ENCODE results near the gene POP5.
A peak's percentile ranks its signal among the peaks of the same experiment; 100 is the strongest.

POP5 gene

GRCh38 chr12:120571299-120571698, 9.9 kb downstream of the POP5 start:
- H3K9me3 ChIP-seq (ENCODE audit: control insufficient read depth in 1 of 2, low read length in 2 of 2), result no peaks in the 10 kb centered on the region
- H3K4me3 ChIP-seq (ENCODE audit: low read depth in 1 of 2, low read length in 2 of 2), result no peak overlapping the region
- no peak overlapping the region for H3K27ac ChIP-seq (ENCODE audit: low read depth, low read length)
- H3K9ac ChIP-seq (ENCODE audit: low read depth in 1 of 2, low read length in 2 of 2), result no peak overlapping the region
- H3K36me3 ChIP-seq (ENCODE audit: control insufficient read depth in 1 of 2, insufficient read depth in 2 of 2, low read length in 2 of 2), result peaks cover 53 to 94% of the 10 kb centered on the region in 2 donors
- no peaks in the 10 kb centered on the region for H3K27me3 ChIP-seq (ENCODE audit: control insufficient read depth in 1 of 2, insufficient read depth in 2 of 2, low read length in 2 of 2)
- no peaks in the 10 kb centered on the region for H3K4me1 ChIP-seq (ENCODE audit: control insufficient read depth in 1 of 2, insufficient read depth in 2 of 2, low read length in 2 of 2)

- Histone ChIP-seq H3K27ac (ENCODE audit: low read depth, low read length) (no peak overlapping the region), H3K4me3 (ENCODE audit: low read depth in 1 of 2, low read length in 2 of 2) (no peak overlapping the region), H3K27me3 (ENCODE audit: control insufficient read depth in 1 of 2, insufficient read depth in 2 of 2, low read length in 2 of 2) (no peaks in the 10 kb centered on the region), H3K36me3 (ENCODE audit: control insufficient read depth in 1 of 2, insufficient read depth in 2 of 2, low read length in 2 of 2) (peaks cover 58 to 90% of the 10 kb centered on the region in 2 donors), H3K9me3 (ENCODE audit: control insufficient read depth in 1 of 2, low read length in 2 of 2) (no peaks in the 10 kb centered on the region), H3K4me1 (ENCODE audit: control insufficient read depth in 1 of 2, insufficient read depth in 2 of 2, low read length in 2 of 2) (no peaks in the 10 kb centered on the region), H3K9ac (ENCODE audit: low read depth in 1 of 2, low read length in 2 of 2) (no peak overlapping the region)
Measured at GRCh38 chr12:120563495-120563894, 17.7 kb downstream of the POP5 start.

- Histone ChIP-seq H3K36me3 (ENCODE audit: control insufficient read depth in 1 of 2, insufficient read depth in 2 of 2, low read length in 2 of 2) (peaks cover 58 to 85% of the 10 kb centered on the region in 2 donors), H3K9ac (ENCODE audit: low read depth in 1 of 2, low read length in 2 of 2) (no peak overlapping the region), H3K27ac (ENCODE audit: low read depth, low read length) (no peak overlapping the region), H3K4me3 (ENCODE audit: low read depth in 1 of 2, low read length in 2 of 2) (no peak overlapping the region), H3K9me3 (ENCODE audit: control insufficient read depth in 1 of 2, low read length in 2 of 2) (no peaks in the 10 kb centered on the region), H3K4me1 (ENCODE audit: control insufficient read depth in 1 of 2, insufficient read depth in 2 of 2, low read length in 2 of 2) (no peaks in the 10 kb centered on the region), H3K27me3 (ENCODE audit: control insufficient read depth in 1 of 2, insufficient read depth in 2 of 2, low read length in 2 of 2) (no peaks in the 10 kb centered on the region)
Measured at GRCh38 chr12:120562906-120563305, 18.3 kb downstream of the POP5 start.

- H3K27ac ChIP-seq (ENCODE audit: low read depth, low read length), result no peak overlapping the region
- H3K36me3 ChIP-seq (ENCODE audit: control insufficient read depth in 1 of 2, insufficient read depth in 2 of 2, low read length in 2 of 2), result peaks cover 35 to 69% of the 10 kb centered on the region in 2 donors
- H3K4me1 ChIP-seq (ENCODE audit: control insufficient read depth in 1 of 2, insufficient read depth in 2 of 2, low read length in 2 of 2), result peaks cover 2 to 3% of the 10 kb centered on the region in 2 donors
- no peak overlapping the region for H3K9ac ChIP-seq (ENCODE audit: low read depth in 1 of 2, low read length in 2 of 2)
- no peaks in the 10 kb centered on the region for H3K27me3 ChIP-seq (ENCODE audit: control insufficient read depth in 1 of 2, insufficient read depth in 2 of 2, low read length in 2 of 2)
- no peaks in the 10 kb centered on the region for H3K9me3 ChIP-seq (ENCODE audit: control insufficient read depth in 1 of 2, low read length in 2 of 2)
- no peak overlapping the region for H3K4me3 ChIP-seq (ENCODE audit: low read depth in 1 of 2, low read length in 2 of 2)
Measured at GRCh38 chr12:120557589-120557988, 23.6 kb downstream of the POP5 start.

GRCh38 chr12:120554678-120555077, 26.5 kb downstream of the POP5 start:
- no peak overlapping the region for H3K27ac ChIP-seq (ENCODE audit: low read depth, low read length)

GRCh38 chr12:120546050-120546386, 35.2 kb downstream of the POP5 start:
- Histone ChIP-seq H3K27me3 (ENCODE audit: control insufficient read depth in 1 of 2, insufficient read depth in 2 of 2, low read length in 2 of 2) (no peaks in the 10 kb centered on the region), H3K9me3 (ENCODE audit: control insufficient read depth in 1 of 2, low read length in 2 of 2) (no peaks in the 10 kb centered on the region), H3K9ac (ENCODE audit: low read depth in 1 of 2, low read length in 2 of 2) (no peak overlapping the region), H3K4me3 (ENCODE audit: low read depth in 1 of 2, low read length in 2 of 2) (no peak overlapping the region), H3K36me3 (ENCODE audit: control insufficient read depth in 1 of 2, insufficient read depth in 2 of 2, low read length in 2 of 2) (peaks cover 26 to 50% of the 10 kb centered on the region in 2 donors), H3K4me1 (ENCODE audit: control insufficient read depth in 1 of 2, insufficient read depth in 2 of 2, low read length in 2 of 2) (peaks cover 7 to 13% of the 10 kb centered on the region in 2 donors), H3K27ac (ENCODE audit: low read depth, low read length) (no peak overlapping the region)

More at GRCh38 chr12:120554678-120555077, 26.5 kb downstream of the POP5 start:
- H3K4me3 ChIP-seq (ENCODE audit: low read depth in 1 of 2, low read length in 2 of 2), result no peak overlapping the region
- H3K36me3 ChIP-seq (ENCODE audit: control insufficient read depth in 1 of 2, insufficient read depth in 2 of 2, low read length in 2 of 2), result peaks cover 20 to 43% of the 10 kb centered on the region in 2 donors
- peaks cover 13 to 16% of the 10 kb centered on the region in 2 donors for H3K4me1 ChIP-seq (ENCODE audit: control insufficient read depth in 1 of 2, insufficient read depth in 2 of 2, low read length in 2 of 2)
- H3K9me3 ChIP-seq (ENCODE audit: control insufficient read depth in 1 of 2, low read length in 2 of 2), result no peaks in the 10 kb centered on the region
- H3K9ac ChIP-seq (ENCODE audit: low read depth in 1 of 2, low read length in 2 of 2), result no peak overlapping the region
- no peaks in the 10 kb centered on the region for H3K27me3 ChIP-seq (ENCODE audit: control insufficient read depth in 1 of 2, insufficient read depth in 2 of 2, low read length in 2 of 2)

- H3K9ac ChIP-seq (ENCODE audit: low read depth in 1 of 2, low read length in 2 of 2), result no peak overlapping the region
- H3K4me1 ChIP-seq (ENCODE audit: control insufficient read depth in 1 of 2, insufficient read depth in 2 of 2, low read length in 2 of 2), result peaks cover 12 to 16% of the 10 kb centered on the region in 2 donors
- H3K9me3 ChIP-seq (ENCODE audit: control insufficient read depth in 1 of 2, low read length in 2 of 2), result no peaks in the 10 kb centered on the region
- H3K36me3 ChIP-seq (ENCODE audit: control insufficient read depth in 1 of 2, insufficient read depth in 2 of 2, low read length in 2 of 2), result peaks cover 26 to 53% of the 10 kb centered on the region in 2 donors
- no peaks in the 10 kb centered on the region for H3K27me3 ChIP-seq (ENCODE audit: control insufficient read depth in 1 of 2, insufficient read depth in 2 of 2, low read length in 2 of 2)
- H3K4me3 ChIP-seq (ENCODE audit: low read depth in 1 of 2, low read length in 2 of 2), result no peak overlapping the region
- H3K27ac ChIP-seq (ENCODE audit: low read depth, low read length), result no peak overlapping the region
Measured at GRCh38 chr12:120544691-120545090, 36.5 kb downstream of the POP5 start.

- peaks cover 11 to 40% of the 10 kb centered on the region in 2 donors for H3K36me3 ChIP-seq (ENCODE audit: control insufficient read depth in 1 of 2, insufficient read depth in 2 of 2, low read length in 2 of 2)
- H3K9ac ChIP-seq (ENCODE audit: low read depth in 1 of 2, low read length in 2 of 2), result no peak overlapping the region
- H3K27me3 ChIP-seq (ENCODE audit: control insufficient read depth in 1 of 2, insufficient read depth in 2 of 2, low read length in 2 of 2), result no peaks in the 10 kb centered on the region
- peaks cover 32 to 36% of the 10 kb centered on the region in 2 donors for H3K4me1 ChIP-seq (ENCODE audit: control insufficient read depth in 1 of 2, insufficient read depth in 2 of 2, low read length in 2 of 2)
- H3K27ac ChIP-seq (ENCODE audit: low read depth, low read length), result no peak overlapping the region
- H3K9me3 ChIP-seq (ENCODE audit: control insufficient read depth in 1 of 2, low read length in 2 of 2), result no peaks in the 10 kb centered on the region
- H3K4me3 ChIP-seq (ENCODE audit: low read depth in 1 of 2, low read length in 2 of 2), result no peak overlapping the region
Measured at GRCh38 chr12:120542166-120542565, 39.0 kb downstream of the POP5 start.

- Histone ChIP-seq H3K4me1 (ENCODE audit: control insufficient read depth in 1 of 2, insufficient read depth in 2 of 2, low read length in 2 of 2) (peaks cover 41 to 52% of the 10 kb centered on the region in 2 donors), H3K27me3 (ENCODE audit: control insufficient read depth in 1 of 2, insufficient read depth in 2 of 2, low read length in 2 of 2) (no peaks in the 10 kb centered on the region), H3K9me3 (ENCODE audit: control insufficient read depth in 1 of 2, low read length in 2 of 2) (no peaks in the 10 kb centered on the region), H3K9ac (ENCODE audit: low read depth in 1 of 2, low read length in 2 of 2) (peak overlapping the region in 1 of 2 donors; percentile 11), H3K4me3 (ENCODE audit: low read depth in 1 of 2, low read length in 2 of 2) (no peak overlapping the region), H3K36me3 (ENCODE audit: control insufficient read depth in 1 of 2, insufficient read depth in 2 of 2, low read length in 2 of 2) (peaks cover 0 to 28% of the 10 kb centered on the region in 2 donors), H3K27ac (ENCODE audit: low read depth, low read length) (no peak overlapping the region)
Measured at GRCh38 chr12:120540445-120540844, 40.8 kb downstream of the POP5 start.

- Histone ChIP-seq H3K9ac (ENCODE audit: low read depth in 1 of 2, low read length in 2 of 2) (peak overlapping the region in 1 of 2 donors; percentile 28), H3K27ac (ENCODE audit: low read depth, low read length) (peak overlapping the region; percentile 45), H3K4me1 (ENCODE audit: control insufficient read depth in 1 of 2, insufficient read depth in 2 of 2, low read length in 2 of 2) (peaks cover 41 to 53% of the 10 kb centered on the region in 2 donors), H3K9me3 (ENCODE audit: control insufficient read depth in 1 of 2, low read length in 2 of 2) (no peaks in the 10 kb centered on the region), H3K27me3 (ENCODE audit: control insufficient read depth in 1 of 2, insufficient read depth in 2 of 2, low read length in 2 of 2) (no peaks in the 10 kb centered on the region), H3K36me3 (ENCODE audit: control insufficient read depth in 1 of 2, insufficient read depth in 2 of 2, low read length in 2 of 2) (peaks cover 0 to 25% of the 10 kb centered on the region in 2 donors), H3K4me3 (ENCODE audit: low read depth in 1 of 2, low read length in 2 of 2) (peak overlapping the region in 1 of 2 donors; percentile 80)
Measured at GRCh38 chr12:120539303-120539702, 41.9 kb downstream of the POP5 start.

Data from duodenal mucosa (tissue), 2 donors.